COR-L47 (cell line): ENCODE measurements around the gene SELENOT.
"Not testable (repeated sequence)": the region's sequence is repeated elsewhere in the genome, so short reads cannot be mapped to it uniquely, and the experiment has no call there.

Source experiments
- DNase-seq: peaks from one replicate; lab custom pipeline; 2025; lab: John Stamatoyannopoulos, UW

Gene SELENOT

GRCh38 chr3:150603153-150603979 is at the start of gene SELENOT:
TSS of gene SELENOT (plus strand) at chr3:150603321. CDS start at chr3:150603363, 42 bp downstream.
- peak; percentile 97 for DNase-seq

DNA sequence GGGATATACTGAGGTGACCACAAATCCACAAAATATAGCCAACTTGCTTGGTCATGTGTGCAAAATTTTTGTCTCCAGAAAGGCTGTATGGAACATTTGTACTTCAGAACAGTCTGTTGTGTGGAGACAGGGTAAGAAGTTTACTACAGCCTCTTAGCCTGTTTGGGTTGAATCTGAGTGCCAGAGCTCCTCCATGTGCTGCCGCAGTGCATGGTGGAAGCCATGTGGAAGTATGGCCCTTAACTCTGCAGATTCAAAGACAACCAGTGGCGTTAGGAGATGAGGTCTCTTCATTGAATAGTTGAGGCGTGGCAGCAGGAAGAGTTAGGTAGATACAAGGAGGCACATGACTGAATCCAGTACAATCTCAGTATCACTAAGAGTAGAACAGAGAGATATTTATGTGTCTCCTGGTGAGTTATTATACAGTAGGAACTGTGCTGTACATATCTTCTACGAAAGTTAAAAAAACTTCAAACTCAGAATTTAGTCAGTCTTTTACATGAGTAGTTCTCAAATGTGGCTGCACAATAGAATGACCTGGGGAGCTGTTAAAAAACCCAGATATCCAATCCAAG is 47.2 kb upstream of the SELENOT start:
- no peak for DNase-seq

- no peak for DNase-seq
Measured at GRCh38 chr3:150556792-150557191, 46.3 kb upstream of the SELENOT start.

- DNase-seq: no peak
Measured at GRCh38 chr3:150557725-150558124, 45.4 kb upstream of the SELENOT start.

DNA sequence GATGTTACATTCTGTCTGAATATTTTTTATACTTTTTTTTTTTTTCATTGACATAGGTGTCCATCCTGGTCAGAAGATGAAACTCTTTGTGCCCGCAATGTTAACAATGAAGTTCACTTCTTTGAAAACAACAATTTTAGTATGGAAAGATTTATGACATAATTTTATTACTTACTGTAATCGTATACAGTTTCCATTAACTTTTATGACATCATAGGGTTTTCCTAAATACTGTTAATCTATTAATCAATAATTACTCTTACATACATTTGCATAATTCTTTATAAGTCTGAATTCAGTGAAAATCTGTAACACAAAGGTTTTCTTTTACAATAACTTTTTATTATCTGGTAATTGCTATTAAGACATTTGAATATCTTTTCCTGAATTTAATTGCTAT is 38.9 kb upstream of the SELENOT start:
- no peak for DNase-seq

GRCh38 chr3:150567328-150567727 is 35.8 kb upstream of the SELENOT start:
- no peak for DNase-seq

DNA sequence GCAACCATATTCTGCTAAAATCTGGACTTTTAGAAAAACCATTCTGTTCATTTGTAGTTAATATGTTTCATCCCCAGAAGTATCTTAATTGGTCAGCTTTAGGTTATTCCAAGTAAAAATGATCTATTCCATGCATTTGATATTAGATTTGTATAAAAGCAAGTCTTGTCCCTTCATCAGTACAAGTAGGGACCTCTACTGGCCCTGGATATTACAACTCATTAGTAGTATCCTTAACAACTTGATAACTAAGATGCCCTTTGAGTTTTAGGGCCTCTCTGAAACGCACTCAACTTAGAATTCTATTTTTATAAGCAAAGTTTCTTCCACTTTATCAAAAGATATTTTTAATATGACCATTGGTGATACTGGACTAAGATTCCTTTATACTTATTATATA is 25.3 kb upstream of the SELENOT start:
- no peak for DNase-seq

DNA sequence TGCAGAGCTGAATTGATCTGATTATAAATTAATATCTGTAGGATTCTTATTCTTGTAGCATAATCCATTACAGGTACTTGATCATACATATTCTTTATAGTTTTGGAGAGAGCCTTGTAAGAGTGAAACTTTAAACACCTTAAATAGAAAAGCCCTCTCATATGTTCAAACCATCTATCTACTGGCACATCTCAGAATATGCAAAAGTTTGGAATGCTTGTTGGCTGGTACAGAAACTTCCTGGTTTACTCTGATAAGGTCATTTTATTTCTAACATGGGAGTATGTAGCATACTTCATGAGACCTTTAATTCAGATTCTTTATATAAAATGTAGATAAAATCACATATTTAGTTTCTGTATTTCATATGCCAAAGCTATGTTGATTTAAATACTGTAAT is 21.9 kb upstream of the SELENOT start:
- DNase-seq: no peak

DNA sequence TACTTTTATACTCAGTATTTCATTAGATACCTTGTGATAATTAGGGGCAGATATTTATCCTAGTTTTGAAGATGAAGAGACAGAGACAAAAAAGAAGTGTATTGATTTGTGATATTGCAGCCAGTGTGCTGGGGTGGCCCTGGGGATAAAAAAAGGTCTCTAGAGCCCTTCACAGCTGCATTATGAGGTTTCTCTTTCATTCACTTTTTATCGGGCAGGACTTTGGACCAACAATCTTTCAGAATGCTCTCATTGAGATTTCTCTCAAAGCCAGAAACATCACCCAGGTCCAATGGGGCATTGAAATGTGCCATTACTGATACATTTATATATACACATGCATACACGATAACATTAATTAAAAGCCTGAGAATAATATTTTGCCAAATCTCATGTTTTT is 20.5 kb upstream of the SELENOT start:
- no peak for DNase-seq

DNA sequence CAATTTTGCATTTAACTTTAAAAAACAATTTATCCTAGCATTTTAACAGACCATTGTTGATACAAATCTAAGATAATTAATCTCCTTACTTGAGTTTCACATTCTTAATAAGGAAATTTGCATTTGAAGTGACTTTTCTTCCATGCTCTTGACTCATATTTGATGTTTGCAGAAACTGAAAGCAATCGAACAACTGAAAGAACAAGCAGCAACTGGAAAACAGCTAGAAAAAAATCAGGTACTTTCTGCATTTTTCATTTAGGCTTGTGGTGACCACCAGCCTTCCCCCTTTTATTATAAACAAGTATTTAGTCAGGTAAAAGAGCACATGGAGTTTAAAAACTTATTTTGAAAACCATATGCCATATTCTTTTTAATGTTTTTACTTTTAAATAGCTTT is 20.1 kb upstream of the SELENOT start:
- no peak for DNase-seq

GRCh38 chr3:150588027-150588830 is 14.9 kb upstream of the SELENOT start:
- DNase-seq: no peak

GRCh38 chr3:150589759-150590158 is 13.4 kb upstream of the SELENOT start:
- no peak for DNase-seq

- no peak for DNase-seq
Measured at GRCh38 chr3:150594150-150594549, 9.0 kb upstream of the SELENOT start.

- DNase-seq: no peak
Measured at GRCh38 chr3:150597646-150598045, 5.5 kb upstream of the SELENOT start.

DNA sequence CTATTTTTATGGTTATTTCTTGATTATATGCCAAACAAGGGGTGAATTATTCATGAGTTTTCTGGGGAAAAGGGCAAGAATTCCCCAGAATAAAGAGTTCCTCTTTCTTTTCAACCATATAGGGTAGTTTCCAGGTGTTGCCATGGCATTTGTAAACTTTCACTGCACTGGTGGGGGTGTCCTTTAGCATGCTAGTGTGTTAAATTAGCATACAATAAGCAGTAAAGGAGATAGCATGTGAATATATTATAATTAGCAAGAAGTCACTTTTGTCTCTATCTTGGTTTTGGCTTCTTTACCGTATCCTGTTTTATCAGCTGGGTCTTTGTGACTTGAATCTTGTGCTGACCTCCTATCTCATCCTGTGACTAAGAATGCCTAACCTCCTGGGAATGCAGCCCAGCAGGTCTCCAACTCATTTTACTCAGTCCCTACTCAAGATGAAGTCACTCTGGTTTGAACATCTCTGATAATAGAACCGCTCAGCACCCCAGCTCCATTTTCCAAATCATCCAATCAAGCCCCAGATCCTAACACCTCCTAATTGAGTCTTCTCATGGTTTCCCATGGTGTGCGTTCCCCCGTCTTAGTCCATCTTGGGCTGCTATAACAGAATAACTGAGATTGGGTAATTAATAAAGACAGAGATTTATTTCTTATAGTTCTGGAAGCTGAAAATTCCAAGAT is 3.4 kb upstream of the SELENOT start:
- DNase-seq: no peak

- not testable (repeated sequence) for DNase-seq
Measured at GRCh38 chr3:150600647-150601530, 2.2 kb upstream of the SELENOT start.

- DNase-seq: no peak
Measured at GRCh38 chr3:150602426-150603152, 532 bp upstream of the SELENOT start.

- peak; percentile 39 for DNase-seq
Measured at GRCh38 chr3:150603980-150604319, 829 bp downstream of the SELENOT start.

- no peak for DNase-seq
Measured at GRCh38 chr3:150605998-150606641, 3.0 kb downstream of the SELENOT start.
